Measurements from ENCODE around the gene DNAJC12.

Gene DNAJC12

DNA sequence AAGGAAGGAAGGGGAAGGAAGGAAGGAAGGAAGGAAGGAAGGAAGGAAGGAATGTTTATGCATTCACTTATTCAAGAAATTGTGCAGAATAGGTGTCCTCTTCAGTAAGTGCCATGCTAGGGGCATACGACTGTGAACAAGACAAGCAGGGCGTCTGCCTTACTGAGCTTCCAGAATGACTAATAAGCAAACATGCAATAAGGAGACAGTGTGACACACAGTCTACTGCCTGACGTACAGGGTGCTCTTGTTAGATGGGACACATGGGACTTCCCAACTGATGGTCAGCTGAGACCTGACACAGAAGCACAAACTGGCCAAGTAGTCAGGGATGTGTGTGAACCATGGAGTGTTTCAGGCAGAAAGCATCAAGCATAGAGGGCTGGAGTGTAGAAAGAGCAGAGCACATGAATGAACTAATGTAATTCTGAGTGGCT is 18.2 kb downstream of the DNAJC12 start:
- no peak for TF ChIP-seq TAF1 (IDR thresholded peaks at IDR 0.05; ENCODE audit: low read depth)
- TF ChIP-seq CREB1 (IDR thresholded peaks at IDR 0.05; ENCODE audit: low read depth), result no peak
- no peak for TF ChIP-seq NFIC (IDR thresholded peaks at IDR 0.05)
- TF ChIP-seq FOXM1 (IDR thresholded peaks at IDR 0.05; ENCODE audit: borderline replicate concordance, low read depth), result no peak
- no peak for TF ChIP-seq ZBTB7A (IDR thresholded peaks at IDR 0.05; ENCODE audit: low read depth)
- TF ChIP-seq EGR1 (IDR thresholded peaks at IDR 0.05), result no peak
- TF ChIP-seq, protein P1, sequence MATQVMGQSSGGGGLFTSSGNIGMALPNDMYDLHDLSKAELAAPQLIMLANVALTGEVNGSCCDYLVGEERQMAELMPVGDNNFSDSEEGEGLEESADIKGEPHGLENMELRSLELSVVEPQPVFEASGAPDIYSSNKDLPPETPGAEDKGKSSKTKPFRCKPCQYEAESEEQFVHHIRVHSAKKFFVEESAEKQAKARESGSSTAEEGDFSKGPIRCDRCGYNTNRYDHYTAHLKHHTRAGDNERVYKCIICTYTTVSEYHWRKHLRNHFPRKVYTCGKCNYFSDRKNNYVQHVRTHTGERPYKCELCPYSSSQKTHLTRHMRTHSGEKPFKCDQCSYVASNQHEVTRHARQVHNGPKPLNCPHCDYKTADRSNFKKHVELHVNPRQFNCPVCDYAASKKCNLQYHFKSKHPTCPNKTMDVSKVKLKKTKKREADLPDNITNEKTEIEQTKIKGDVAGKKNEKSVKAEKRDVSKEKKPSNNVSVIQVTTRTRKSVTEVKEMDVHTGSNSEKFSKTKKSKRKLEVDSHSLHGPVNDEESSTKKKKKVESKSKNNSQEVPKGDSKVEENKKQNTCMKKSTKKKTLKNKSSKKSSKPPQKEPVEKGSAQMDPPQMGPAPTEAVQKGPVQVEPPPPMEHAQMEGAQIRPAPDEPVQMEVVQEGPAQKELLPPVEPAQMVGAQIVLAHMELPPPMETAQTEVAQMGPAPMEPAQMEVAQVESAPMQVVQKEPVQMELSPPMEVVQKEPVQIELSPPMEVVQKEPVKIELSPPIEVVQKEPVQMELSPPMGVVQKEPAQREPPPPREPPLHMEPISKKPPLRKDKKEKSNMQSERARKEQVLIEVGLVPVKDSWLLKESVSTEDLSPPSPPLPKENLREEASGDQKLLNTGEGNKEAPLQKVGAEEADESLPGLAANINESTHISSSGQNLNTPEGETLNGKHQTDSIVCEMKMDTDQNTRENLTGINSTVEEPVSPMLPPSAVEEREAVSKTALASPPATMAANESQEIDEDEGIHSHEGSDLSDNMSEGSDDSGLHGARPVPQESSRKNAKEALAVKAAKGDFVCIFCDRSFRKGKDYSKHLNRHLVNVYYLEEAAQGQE (IDR thresholded peaks at IDR 0.05; ENCODE audit: low read depth), result no peak
- TF ChIP-seq YY1 (IDR thresholded peaks at IDR 0.05; ENCODE audit: low read depth), result no peak
- TF ChIP-seq, protein P2, sequence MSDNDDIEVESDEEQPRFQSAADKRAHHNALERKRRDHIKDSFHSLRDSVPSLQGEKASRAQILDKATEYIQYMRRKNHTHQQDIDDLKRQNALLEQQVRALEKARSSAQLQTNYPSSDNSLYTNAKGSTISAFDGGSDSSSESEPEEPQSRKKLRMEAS (IDR thresholded peaks at IDR 0.05), result no peak
- TF ChIP-seq RAD21 (IDR thresholded peaks at IDR 0.05; ENCODE audit: low read depth), result no peak

DNA sequence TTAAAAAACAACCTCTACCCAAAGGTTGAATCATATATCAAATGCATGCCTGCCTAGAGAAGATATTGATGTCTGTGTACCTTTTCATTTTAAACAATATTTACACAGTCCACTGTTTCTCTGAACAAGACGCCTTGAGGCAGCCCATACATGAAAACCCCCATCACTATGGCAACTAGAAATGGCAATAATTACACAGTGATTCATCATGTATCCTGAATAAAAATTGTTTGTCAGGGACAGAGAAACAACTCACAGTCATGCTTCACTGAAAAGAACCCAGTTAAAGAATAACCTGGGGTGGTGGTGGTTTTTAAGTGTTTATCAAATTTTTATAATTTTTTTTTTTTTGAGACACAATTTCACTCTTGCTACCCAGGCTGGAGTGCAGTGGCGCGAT is 19.7 kb downstream of the DNAJC12 start:
- no peak for TF ChIP-seq TEAD4 (IDR thresholded peaks at IDR 0.05)

DNA sequence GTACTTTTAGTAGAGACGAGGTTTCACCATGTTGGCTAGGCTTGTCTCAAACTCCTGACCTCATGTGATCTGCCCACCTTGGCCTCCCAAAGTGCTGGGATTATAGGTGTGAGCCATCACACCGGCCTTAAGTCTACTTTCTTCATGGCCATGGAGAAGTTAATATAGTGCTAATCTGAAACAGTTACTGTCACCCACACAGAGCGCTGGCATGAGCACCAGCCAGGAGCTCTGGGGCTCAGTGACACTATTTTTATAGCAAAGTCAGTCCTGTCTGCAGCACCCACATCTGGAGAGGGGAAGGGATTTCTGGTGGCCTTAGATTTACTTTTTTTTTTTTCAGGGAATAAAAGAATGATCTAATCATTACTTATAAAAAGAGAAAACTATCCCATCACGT is 21.3 kb downstream of the DNAJC12 start:
- TF ChIP-seq YY1 (IDR thresholded peaks at IDR 0.05; ENCODE audit: low read depth), result no peak
- TF ChIP-seq TAF1 (IDR thresholded peaks at IDR 0.05; ENCODE audit: low read depth), result no peak

DNA sequence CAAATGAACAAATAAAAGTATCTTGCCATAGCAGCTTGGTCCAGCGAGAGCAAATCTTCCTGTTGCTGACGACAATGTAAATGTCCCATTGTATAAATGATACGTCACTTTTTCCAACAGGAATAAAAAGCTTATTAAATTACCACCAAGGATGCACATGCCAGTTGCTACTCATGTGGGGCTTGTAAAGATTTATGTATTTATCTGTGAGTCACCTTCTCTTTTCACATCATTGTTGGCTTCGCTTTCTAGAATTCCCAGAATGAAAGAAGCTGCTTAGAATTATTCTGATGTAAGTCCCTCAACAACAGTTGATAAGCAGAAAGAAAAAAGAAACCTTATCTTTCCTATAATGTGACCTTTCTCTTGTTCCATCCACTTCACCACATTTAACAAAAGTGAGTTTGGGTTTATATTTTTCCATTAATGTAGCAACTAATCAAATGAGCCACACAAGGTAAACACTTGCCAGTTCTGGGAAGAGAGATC is 22.4 kb downstream of the DNAJC12 start:
- TF ChIP-seq TEAD4 (IDR thresholded peaks at IDR 0.05) (no peak), EGR1 (IDR thresholded peaks at IDR 0.05) (no peak), TCF12 (IDR thresholded peaks at IDR 0.05; ENCODE audit: low read depth) (no peak), RAD21 (IDR thresholded peaks at IDR 0.05; ENCODE audit: low read depth) (no peak), NFIC (IDR thresholded peaks at IDR 0.05) (no peak), EP300 (IDR thresholded peaks at IDR 0.05; ENCODE audit: borderline replicate concordance) (no peak), ZBTB7A (IDR thresholded peaks at IDR 0.05; ENCODE audit: low read depth) (no peak), FOXM1 (IDR thresholded peaks at IDR 0.05; ENCODE audit: borderline replicate concordance, low read depth) (no peak), CEBPB (IDR thresholded peaks at IDR 0.05) (no peak)
- TF ChIP-seq, protein P3, sequence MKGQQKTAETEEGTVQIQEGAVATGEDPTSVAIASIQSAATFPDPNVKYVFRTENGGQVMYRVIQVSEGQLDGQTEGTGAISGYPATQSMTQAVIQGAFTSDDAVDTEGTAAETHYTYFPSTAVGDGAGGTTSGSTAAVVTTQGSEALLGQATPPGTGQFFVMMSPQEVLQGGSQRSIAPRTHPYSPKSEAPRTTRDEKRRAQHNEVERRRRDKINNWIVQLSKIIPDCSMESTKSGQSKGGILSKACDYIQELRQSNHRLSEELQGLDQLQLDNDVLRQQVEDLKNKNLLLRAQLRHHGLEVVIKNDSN (IDR thresholded peaks at IDR 0.05), result no peak
- TF ChIP-seq, protein P1 (IDR thresholded peaks at IDR 0.05; ENCODE audit: low read depth), result no peak

DNA sequence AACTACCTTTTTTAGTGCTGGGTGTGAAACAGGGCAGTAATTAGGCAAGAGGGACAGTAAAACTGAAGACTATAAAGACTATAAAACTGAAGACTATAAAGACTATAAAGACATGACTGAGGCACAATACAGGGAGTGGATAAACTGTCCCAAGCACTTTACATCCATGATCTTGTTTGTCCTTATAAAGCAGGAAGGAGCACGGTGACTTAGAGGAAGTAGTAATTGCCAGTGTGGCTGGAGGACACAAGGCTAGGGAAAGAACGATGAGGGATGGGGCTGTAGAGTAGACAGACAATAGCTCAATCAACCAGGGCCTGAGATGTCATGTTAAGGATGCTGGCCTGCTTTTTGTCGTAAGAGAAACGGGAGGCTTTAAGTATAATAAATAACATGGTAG is 26.0 kb downstream of the DNAJC12 start:
- TF ChIP-seq, protein P2 (IDR thresholded peaks at IDR 0.05), result no peak
- TF ChIP-seq ZBTB7A (IDR thresholded peaks at IDR 0.05; ENCODE audit: low read depth) (no peak), NFIC (IDR thresholded peaks at IDR 0.05) (no peak), FOXM1 (IDR thresholded peaks at IDR 0.05; ENCODE audit: borderline replicate concordance, low read depth) (no peak), EP300 (IDR thresholded peaks at IDR 0.05; ENCODE audit: borderline replicate concordance) (no peak), CEBPB (IDR thresholded peaks at IDR 0.05) (no peak), TCF12 (IDR thresholded peaks at IDR 0.05; ENCODE audit: low read depth) (no peak), TEAD4 (IDR thresholded peaks at IDR 0.05) (no peak), EGR1 (IDR thresholded peaks at IDR 0.05) (no peak)
- TF ChIP-seq, protein P3 (IDR thresholded peaks at IDR 0.05), result no peak
- TF ChIP-seq, protein P1 (IDR thresholded peaks at IDR 0.05; ENCODE audit: low read depth), result no peak

Measured in Ishikawa (cell line).